Activated CD8-positive, alpha-beta T cell treated with anti-CD3 and anti-CD28 coated beads for 36 hours (primary cell): Measurements from ENCODE around the gene PAMR1. TPM values are rescaled to one million over a fixed set of nuclear protein-coding genes. Genes with fewer than 3 reads are reported as not detected.

Experiments
- ATAC-seq: fragments of 200-7000 bp; cut with Tn5 transposase; one replicate; pipeline ENCODE4 v1.10.0; 2021; ENCODE audit warnings: mild to moderate bottlenecking, moderate library complexity
- CTCF ChIA-PET: fragments of 350-600 bp; sonication (Branson Sonifier 250); formaldehyde crosslinking; loops from one replicate; lab custom pipeline; 2021; ENCODE audit warnings: antibody characterized with exemption; lab: Charles Lee
- POLR2A ChIA-PET: fragments of 350-600 bp; sonication (Branson Sonifier 250); formaldehyde crosslinking; loops from one replicate; lab custom pipeline; 2021; ENCODE audit warnings: antibody characterized with exemption; lab: Charles Lee
- DNase-seq: peaks from one replicate; pipeline ENCODE4 v3.0.0-alpha.2; 2020
- H3K27ac Mint-ChIP-seq: one replicate; pipeline ENCODE4 v1.8.0; 2021; ENCODE audit warnings: mild to moderate bottlenecking, mixed read lengths
- H3K27me3 Mint-ChIP-seq: one replicate; pipeline ENCODE4 v1.8.0; 2021; ENCODE audit warnings: mixed read lengths
- H3K36me3 Mint-ChIP-seq: one replicate; pipeline ENCODE4 v1.8.0; 2021; ENCODE audit warnings: low read depth, mixed read lengths
- H3K4me1 Mint-ChIP-seq: one replicate; pipeline ENCODE4 v1.8.0; 2021; ENCODE audit warnings: low read depth, mixed read lengths
- H3K4me3 Mint-ChIP-seq: one replicate; pipeline ENCODE4 v1.8.0; 2021; ENCODE audit warnings: mild to moderate bottlenecking, moderate library complexity, mixed read lengths
- H3K9me3 Mint-ChIP-seq: one replicate; pipeline ENCODE4 v1.8.0; 2021; ENCODE audit warnings: mixed read lengths
- CTCF ChIP-seq: fragments of 200-600 bp; IDR thresholded peaks from one replicate; pipeline ENCODE4 v1.8.0; 2022; ENCODE audit warnings: antibody characterized with exemption, mild to moderate bottlenecking
- intact Hi-C: fragments of 100-400 bp; cut with micrococcal nuclease; formaldehyde crosslinking; loops from one replicate; pipeline ENCODE4 v1.10.0; 2022
- total RNA-seq, 2 experiments: library from RNA; stranded (reverse); gene quantifications; one replicate each; pipeline ENCODE4 v1.2.3, GENCODE V29; 2021

Gene PAMR1
- total RNA-seq, 2 experiments from 2014 or later = not detected

- Mint-ChIP-seq H3K9me3 (no peaks in the 10 kb centered on the region), H3K4me3 (no peak overlapping the region), H3K36me3 (no peaks in the 10 kb centered on the region), H3K27me3 (peaks cover 18% of the 10 kb centered on the region), H3K27ac (no peak overlapping the region), H3K4me1 (no peaks in the 10 kb centered on the region)
- ChIA-PET POLR2A (interaction anchor here (1.1 kb wide), 1 partner anchor 11 kb away, joined by 3 read pairs; no protein-coding TSS in a partner anchor), CTCF (interaction anchor here (1.1 to 3.9 kb wide), 3 partner anchors 12 to 23 kb away, joined by 3 to 21 read pairs (median 3); no protein-coding TSS in a partner anchor)
- no peak for TF ChIP-seq CTCF
- intact Hi-C loops = no loop called here
- no peak for DNase-seq
- ATAC-seq = no peak
Measured at GRCh38 chr11:35473795-35474374, 51.5 kb downstream of the PAMR1 start.

GRCh38 chr11:35470616-35471015 lies 54.8 kb downstream of the PAMR1 start:
- ChIA-PET CTCF (no interaction called here), POLR2A (no interaction called here)
- no peak overlapping the region for H3K27ac Mint-ChIP-seq
- H3K27me3 Mint-ChIP-seq = peaks cover 17% of the 10 kb centered on the region
- DNase-seq = no peak
- no peak for TF ChIP-seq CTCF
- ATAC-seq = no peak
- intact Hi-C loops = no loop called here
- no peaks in the 10 kb centered on the region for H3K4me1 Mint-ChIP-seq
- H3K4me3 Mint-ChIP-seq = no peak overlapping the region
- H3K9me3 Mint-ChIP-seq = no peaks in the 10 kb centered on the region
- H3K36me3 Mint-ChIP-seq = no peaks in the 10 kb centered on the region

GRCh38 chr11:35466058-35466457 lies 59.4 kb downstream of the PAMR1 start:
- peaks cover 19% of the 10 kb centered on the region for H3K27me3 Mint-ChIP-seq

GRCh38 chr11:35464308-35464707 lies 61.1 kb downstream of the PAMR1 start:
- intact Hi-C loops = no loop called here
- no peak overlapping the region for H3K27ac Mint-ChIP-seq
- no peaks in the 10 kb centered on the region for H3K9me3 Mint-ChIP-seq
- TF ChIP-seq CTCF = no peak
- ChIA-PET CTCF (no interaction called here), POLR2A (no interaction called here)
- H3K27me3 Mint-ChIP-seq = peaks cover 15% of the 10 kb centered on the region
- H3K4me1 Mint-ChIP-seq = no peaks in the 10 kb centered on the region
- H3K36me3 Mint-ChIP-seq = no peaks in the 10 kb centered on the region
- DNase-seq (no peak), ATAC-seq (no peak)
- no peak overlapping the region for H3K4me3 Mint-ChIP-seq

More at GRCh38 chr11:35466058-35466457, 59.4 kb downstream of the PAMR1 start:
- H3K9me3 Mint-ChIP-seq = no peaks in the 10 kb centered on the region
- no peaks in the 10 kb centered on the region for H3K36me3 Mint-ChIP-seq
- no peak overlapping the region for H3K4me3 Mint-ChIP-seq
- H3K27ac Mint-ChIP-seq = no peak overlapping the region
- ATAC-seq = no peak
- no peak for DNase-seq
- ChIA-PET POLR2A (interaction anchor here (0.6 kb wide), 1 partner anchor 35 kb away, joined by 3 read pairs; no protein-coding TSS in a partner anchor), CTCF (interaction anchor here (0.7 kb wide), 1 partner anchor 19 kb away, joined by 3 read pairs; no protein-coding TSS in a partner anchor)
- no peaks in the 10 kb centered on the region for H3K4me1 Mint-ChIP-seq
- intact Hi-C loops = no loop called here
- no peak for TF ChIP-seq CTCF

GRCh38 chr11:35463331-35463751 lies 62.1 kb downstream of the PAMR1 start:
- ATAC-seq (no peak), DNase-seq (no peak)
- no peak for TF ChIP-seq CTCF
- ChIA-PET POLR2A (no interaction called here), CTCF (no interaction called here)
- no peaks in the 10 kb centered on the region for H3K36me3 Mint-ChIP-seq
- no peaks in the 10 kb centered on the region for H3K4me1 Mint-ChIP-seq
- intact Hi-C loops = no loop called here
- H3K27ac Mint-ChIP-seq = no peak overlapping the region
- no peak overlapping the region for H3K4me3 Mint-ChIP-seq
- H3K9me3 Mint-ChIP-seq = no peaks in the 10 kb centered on the region
- H3K27me3 Mint-ChIP-seq = peaks cover 12% of the 10 kb centered on the region
